Ovary (tissue), 9 donors: Measurements from ENCODE around the gene ITGA2. TPM values are rescaled to one million over a fixed set of nuclear protein-coding genes. Genes with fewer than 3 reads are reported as not detected.

Source experiments
- DNase-seq, 5 donors: peaks; one replicate each; pipeline ENCODE4 v3.0.0-alpha.2; 2019 to 2020
- H3K27ac ChIP-seq, 2 donors: fragments of 200-600 bp; one replicate each; pipeline versions ENCODE4 v1.5.1 to v1.8.0; 2019 to 2022
- H3K27me3 ChIP-seq: fragments of 200-600 bp; one replicate; pipeline ENCODE4 v1.8.0; 2022
- H3K36me3 ChIP-seq: fragments of 200-600 bp; sonication (generic); one replicate; pipeline ENCODE4 v1.5.1; 2019
- H3K4me1 ChIP-seq: one replicate; pipeline ENCODE4 v1.8.1; 2013; ENCODE audit warnings: mild to moderate bottlenecking, moderate library complexity; ENCODE audit not compliant: insufficient read depth
- H3K4me3 ChIP-seq: fragments of 200-600 bp; sonication (generic); one replicate; pipeline ENCODE4 v1.5.1; 2017
- H3K9me3 ChIP-seq, 2 donors: fragments of 200-600 bp in 1 of 2; sonication (generic) in 1 of 2; one replicate each; pipeline versions ENCODE4 v1.5.1 to v1.8.1; 2013 to 2019; ENCODE audit warnings: mild to moderate bottlenecking in 1 of 2, moderate library complexity in 1 of 2
- EP300 ChIP-seq: sonication (generic); formaldehyde crosslinking; IDR thresholded peaks from one replicate; pipeline ENCODE4 v1.6.1; 2017; ENCODE audit warnings: antibody characterized with exemption
- POLR2A ChIP-seq: fragments of 450-650 bp; IDR thresholded peaks from one replicate; pipeline ENCODE4 v1.6.1; 2017; ENCODE audit warnings: antibody characterized with exemption, mild to moderate bottlenecking, moderate library complexity
- WGBS, 3 donors: extraction: QIAGEN DNeasy Blood & Tissue Kit in 1 of 3; methylation state at CpG; one replicate each; pipeline versions ENCODE4 v1.1.5 to v1.1.7; 2013 to 2017; 5-methylcytosine and 5-hydroxymethylcytosine counted together
- intact Hi-C, 4 donors: fragments of 100-400 bp; cut with DNase I; formaldehyde crosslinking; loops; one replicate each; pipeline versions ENCODE4 v1.11.0 to v1.15.1; 2022 to 2023
- polyA plus RNA-seq, 2 donors: library from polyadenylated mRNA; stranded (reverse); fragments of 200-250 nt in 1 of 2; fragments of 350-450 nt in 1 of 2; fragmentation: Illumina TruSeq in 1 of 2; extraction: RNeasy Lipid Tissue Mini Kit (QIAGEN cat#74804) in 1 of 2; gene quantifications; one replicate each; pipeline ENCODE4 v1.2.3, GENCODE V29; 2013 to 2014
- total RNA-seq, 7 donors: library from RNA; depleted of rRNA in 2 of 7; stranded (reverse); fragments of >200 nt in 2 of 7; fragmentation: NEBNext Ultra II Directional in 3 of 7; extraction: Animal tissue kit (Norgen Biotek cat#: 25700) in 3 of 7; gene quantifications; one replicate each; pipeline versions ENCODE4 v1.1.0 to v1.2.4, GENCODE V29; 2016 to 2023
- TF ChIP-seq, protein P1 (sequence below), 3 donors: fragments of 450-650 bp in 2 of 3; fragments of 200-600 bp in 1 of 3; IDR thresholded peaks; one replicate each; pipeline versions ENCODE4 v1.5.1 to v1.8.0; 2016 to 2022; ENCODE audit warnings: antibody characterized with exemption in 3 of 3, mild to moderate bottlenecking in 1 of 3
- donor health status: DM: no; HTN: no; CAD: no; lungs with moderate emphysema.
- donor health status: DM: no; HTN: no; CAD: no.
- donor health status: Bipolar disorder and iron deficiency.
- donor health status: DM: yes; HTN: yes; CAD: no.
- donor health status: DM: no; HTN: no; CAD: no.
- donor health status: DM: yes; HTN: yes; CAD: no.

The ITGA2 gene
- total and polyA plus RNA-seq, 9 donors: 0.36 to 8.4 (median 1.7) TPM

GRCh38 chr5:52997424-52997823 lies 8.3 kb downstream of the ITGA2 start:
- Histone ChIP-seq H3K36me3 (no peaks in the 10 kb centered on the region), H3K9me3 (no peaks in the 10 kb centered on the region), H3K27ac (no peak overlapping the region), H3K27me3 (no peaks in the 10 kb centered on the region), H3K4me3 (no peak overlapping the region), H3K4me1 (no peaks in the 10 kb centered on the region)
- 83 to 92% (median 84%) methylated on average over 6 of the region's 6 CpGs for WGBS, 3 donors
- intact Hi-C loops: no loop called here
- no peak for DNase-seq
- TF ChIP-seq EP300 (no peak), POLR2A (no peak)
- TF ChIP-seq, protein P1, sequence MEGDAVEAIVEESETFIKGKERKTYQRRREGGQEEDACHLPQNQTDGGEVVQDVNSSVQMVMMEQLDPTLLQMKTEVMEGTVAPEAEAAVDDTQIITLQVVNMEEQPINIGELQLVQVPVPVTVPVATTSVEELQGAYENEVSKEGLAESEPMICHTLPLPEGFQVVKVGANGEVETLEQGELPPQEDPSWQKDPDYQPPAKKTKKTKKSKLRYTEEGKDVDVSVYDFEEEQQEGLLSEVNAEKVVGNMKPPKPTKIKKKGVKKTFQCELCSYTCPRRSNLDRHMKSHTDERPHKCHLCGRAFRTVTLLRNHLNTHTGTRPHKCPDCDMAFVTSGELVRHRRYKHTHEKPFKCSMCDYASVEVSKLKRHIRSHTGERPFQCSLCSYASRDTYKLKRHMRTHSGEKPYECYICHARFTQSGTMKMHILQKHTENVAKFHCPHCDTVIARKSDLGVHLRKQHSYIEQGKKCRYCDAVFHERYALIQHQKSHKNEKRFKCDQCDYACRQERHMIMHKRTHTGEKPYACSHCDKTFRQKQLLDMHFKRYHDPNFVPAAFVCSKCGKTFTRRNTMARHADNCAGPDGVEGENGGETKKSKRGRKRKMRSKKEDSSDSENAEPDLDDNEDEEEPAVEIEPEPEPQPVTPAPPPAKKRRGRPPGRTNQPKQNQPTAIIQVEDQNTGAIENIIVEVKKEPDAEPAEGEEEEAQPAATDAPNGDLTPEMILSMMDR (IDR thresholded peaks at IDR 0.05): no peak

DNA sequence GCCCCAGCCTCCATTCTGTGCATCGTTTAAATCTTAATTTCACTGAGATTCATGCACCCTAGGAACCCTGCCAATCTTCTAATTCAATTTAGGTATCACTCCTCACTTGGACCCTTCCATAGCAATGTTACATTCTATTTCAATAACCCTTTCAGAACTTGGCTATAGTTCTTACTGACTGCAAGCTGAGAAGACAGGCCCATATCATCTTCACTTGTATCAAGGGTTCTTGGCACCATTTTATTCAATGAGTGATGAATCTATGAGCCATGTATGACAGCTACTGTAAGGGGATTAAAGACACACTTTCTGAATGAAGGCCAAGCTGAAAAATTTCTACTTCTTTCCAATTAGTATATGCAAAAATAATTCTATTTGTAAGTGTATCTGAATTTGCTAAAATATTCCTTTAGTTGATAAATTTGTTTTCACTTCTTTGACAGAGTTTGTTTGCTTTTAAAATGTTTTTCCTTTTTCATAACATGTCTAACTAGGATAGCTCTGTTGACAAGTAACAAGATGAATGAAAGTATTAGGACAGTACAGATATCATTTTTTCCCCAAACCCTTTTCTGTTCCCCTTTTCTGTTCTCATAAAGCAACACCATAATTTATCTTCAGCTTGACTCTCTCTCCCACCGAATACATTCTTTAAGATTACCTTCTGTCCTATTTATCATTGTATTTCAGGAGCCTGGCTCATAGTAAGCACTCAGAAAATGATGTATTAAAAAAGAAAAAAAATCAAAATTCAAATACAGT lies 9.6 kb downstream of the ITGA2 start:
- 74 to 86% (median 82%) methylated on average over 2 of the region's 2 CpGs for WGBS, 3 donors
- no peaks in the 10 kb centered on the region for H3K9me3 ChIP-seq

DNA sequence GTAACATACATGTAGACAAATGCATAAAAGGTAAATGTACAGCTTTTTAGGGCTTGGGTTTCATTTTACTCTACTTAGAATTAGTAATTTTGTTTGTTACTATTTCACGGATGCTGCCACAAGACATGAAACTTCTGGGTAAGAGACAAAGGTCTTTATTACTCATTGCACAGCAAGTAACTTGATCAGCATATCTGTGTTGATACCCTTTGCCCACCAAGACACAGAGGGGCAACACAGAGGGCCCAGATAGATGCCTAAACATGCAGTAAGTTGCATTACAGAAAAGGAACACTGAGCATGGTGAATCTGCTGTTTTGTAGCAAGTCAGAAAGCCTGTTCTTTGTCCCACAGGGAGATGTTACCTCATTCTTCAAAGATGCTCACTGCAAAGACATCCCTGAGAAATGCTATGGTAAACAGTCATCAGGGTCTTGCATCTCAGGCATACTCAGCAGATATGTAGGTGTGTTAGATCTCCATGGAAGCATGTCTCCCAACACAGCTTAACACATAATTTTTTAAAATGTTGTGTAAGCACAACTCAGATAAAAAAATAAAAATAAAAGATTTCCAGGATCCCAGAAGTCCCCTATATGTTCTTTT lies 10.3 kb downstream of the ITGA2 start:
- no peak for DNase-seq
- no peaks in the 10 kb centered on the region for H3K4me1 ChIP-seq
- H3K36me3 ChIP-seq: no peaks in the 10 kb centered on the region
- H3K9me3 ChIP-seq: no peaks in the 10 kb centered on the region
- no peak for TF ChIP-seq POLR2A
- TF ChIP-seq, protein P1 (IDR thresholded peaks at IDR 0.05): no peak
- no peak for TF ChIP-seq EP300
- intact Hi-C loops: no loop called here
- WGBS, 3 donors: 82 to 96% (median 92%) methylated on average over 1 of the region's 1 CpG
- H3K4me3 ChIP-seq: no peak overlapping the region
- H3K27me3 ChIP-seq: no peaks in the 10 kb centered on the region
- no peak overlapping the region for H3K27ac ChIP-seq

More for the DNA sequence above, 9.6 kb downstream of the ITGA2 start:
- TF ChIP-seq EP300: no peak
- H3K27me3 ChIP-seq: no peaks in the 10 kb centered on the region
- no peaks in the 10 kb centered on the region for H3K4me1 ChIP-seq
- no peak overlapping the region for H3K4me3 ChIP-seq
- no peak for DNase-seq
- intact Hi-C loops: no loop called here
- H3K36me3 ChIP-seq: no peaks in the 10 kb centered on the region
- no peak overlapping the region for H3K27ac ChIP-seq

GRCh38 chr5:53001541-53001940 lies 12.4 kb downstream of the ITGA2 start:
- Histone ChIP-seq H3K4me1 (no peaks in the 10 kb centered on the region), H3K27ac (no peak overlapping the region), H3K36me3 (no peaks in the 10 kb centered on the region), H3K9me3 (no peaks in the 10 kb centered on the region), H3K4me3 (no peak overlapping the region), H3K27me3 (no peaks in the 10 kb centered on the region)
- DNase-seq: no peak
- intact Hi-C loops: no loop called here
- TF ChIP-seq, protein P1 (IDR thresholded peaks at IDR 0.05): no peak
- no peak for TF ChIP-seq POLR2A
- no peak for TF ChIP-seq EP300
- 92 to 98% (median 93%) methylated on average over 4 of the region's 4 CpGs for WGBS, 3 donors

- WGBS, 3 donors: 56 to 74% (median 74%) methylated on average over 1 of the region's 1 CpG
- intact Hi-C loops: no loop called here
Measured at GRCh38 chr5:53002491-53002890, 13.3 kb downstream of the ITGA2 start.

More at GRCh38 chr5:53002491-53002890, 13.3 kb downstream of the ITGA2 start:
- no peaks in the 10 kb centered on the region for H3K4me1 ChIP-seq
- H3K9me3 ChIP-seq: no peaks in the 10 kb centered on the region
- no peaks in the 10 kb centered on the region for H3K36me3 ChIP-seq
- TF ChIP-seq, protein P1 (IDR thresholded peaks at IDR 0.05): no peak
- no peak for TF ChIP-seq POLR2A
- no peak for TF ChIP-seq EP300
- no peak overlapping the region for H3K4me3 ChIP-seq
- no peak for DNase-seq
- no peaks in the 10 kb centered on the region for H3K27me3 ChIP-seq
- H3K27ac ChIP-seq: no peak overlapping the region
